Activated CD8-positive, alpha-beta T cell treated with anti-CD3 and anti-CD28 coated beads for 36 hours (primary cell): ENCODE results near the gene REG3G. TPM values are rescaled to one million over a fixed set of nuclear protein-coding genes. Genes with fewer than 3 reads are reported as not detected.

Experiments used
- ATAC-seq: fragments of 200-7000 bp; cut with Tn5 transposase; one replicate; pipeline ENCODE4 v1.10.0; 2021; ENCODE audit warnings: mild to moderate bottlenecking, moderate library complexity
- CTCF ChIA-PET: fragments of 350-600 bp; sonication (Branson Sonifier 250); formaldehyde crosslinking; loops from one replicate; lab custom pipeline; 2021; ENCODE audit warnings: antibody characterized with exemption; lab: Charles Lee
- POLR2A ChIA-PET: fragments of 350-600 bp; sonication (Branson Sonifier 250); formaldehyde crosslinking; loops from one replicate; lab custom pipeline; 2021; ENCODE audit warnings: antibody characterized with exemption; lab: Charles Lee
- DNase-seq: peaks from one replicate; pipeline ENCODE4 v3.0.0-alpha.2; 2020
- H3K27ac Mint-ChIP-seq: one replicate; pipeline ENCODE4 v1.8.0; 2021; ENCODE audit warnings: mild to moderate bottlenecking, mixed read lengths
- H3K27me3 Mint-ChIP-seq: one replicate; pipeline ENCODE4 v1.8.0; 2021; ENCODE audit warnings: mixed read lengths
- H3K36me3 Mint-ChIP-seq: one replicate; pipeline ENCODE4 v1.8.0; 2021; ENCODE audit warnings: low read depth, mixed read lengths
- H3K4me1 Mint-ChIP-seq: one replicate; pipeline ENCODE4 v1.8.0; 2021; ENCODE audit warnings: low read depth, mixed read lengths
- H3K4me3 Mint-ChIP-seq: one replicate; pipeline ENCODE4 v1.8.0; 2021; ENCODE audit warnings: mild to moderate bottlenecking, moderate library complexity, mixed read lengths
- H3K9me3 Mint-ChIP-seq: one replicate; pipeline ENCODE4 v1.8.0; 2021; ENCODE audit warnings: mixed read lengths
- CTCF ChIP-seq: fragments of 200-600 bp; IDR thresholded peaks from one replicate; pipeline ENCODE4 v1.8.0; 2022; ENCODE audit warnings: antibody characterized with exemption, mild to moderate bottlenecking
- intact Hi-C: fragments of 100-400 bp; cut with micrococcal nuclease; formaldehyde crosslinking; loops from one replicate; pipeline ENCODE4 v1.10.0; 2022
- total RNA-seq, 2 experiments: library from RNA; stranded (reverse); gene quantifications; one replicate each; pipeline ENCODE4 v1.2.3, GENCODE V29; 2021

The REG3G gene
- total RNA-seq, 2 experiments from 2014 or later = not detected

- POLR2A ChIA-PET = no interaction called here
- peaks cover under 1% of the 10 kb centered on the region for H3K27me3 Mint-ChIP-seq
- H3K4me1 Mint-ChIP-seq = no peaks in the 10 kb centered on the region
- H3K36me3 Mint-ChIP-seq = no peaks in the 10 kb centered on the region
- no peak for ATAC-seq
- no peak for TF ChIP-seq CTCF
- CTCF ChIA-PET = no interaction called here
- peaks cover 10% of the 10 kb centered on the region for H3K9me3 Mint-ChIP-seq
- intact Hi-C loops = no loop called here
- no peak for DNase-seq
- H3K27ac Mint-ChIP-seq = no peak overlapping the region
- no peak overlapping the region for H3K4me3 Mint-ChIP-seq
These were observed 25.4 kb upstream of the REG3G start for GRCh38 chr2:79000008-79000576.

GRCh38 chr2:79001285-79001684 is 24.2 kb upstream of the REG3G start:
- ATAC-seq (no peak), DNase-seq (no peak)
- H3K36me3 Mint-ChIP-seq = no peaks in the 10 kb centered on the region
- no peak overlapping the region for H3K4me3 Mint-ChIP-seq
- TF ChIP-seq CTCF = no peak
- CTCF ChIA-PET = no interaction called here
- no peaks in the 10 kb centered on the region for H3K27me3 Mint-ChIP-seq
- peaks cover 10% of the 10 kb centered on the region for H3K9me3 Mint-ChIP-seq
- no peak overlapping the region for H3K27ac Mint-ChIP-seq
- POLR2A ChIA-PET = no interaction called here
- H3K4me1 Mint-ChIP-seq = no peaks in the 10 kb centered on the region
- intact Hi-C loops = no loop called here

GRCh38 chr2:79004680-79005079 is 20.8 kb upstream of the REG3G start:
- H3K4me3 Mint-ChIP-seq = no peak overlapping the region
- intact Hi-C loops = no loop called here
- no peaks in the 10 kb centered on the region for H3K27me3 Mint-ChIP-seq
- no peak for TF ChIP-seq CTCF
- no peaks in the 10 kb centered on the region for H3K4me1 Mint-ChIP-seq
- ChIA-PET POLR2A (no interaction called here), CTCF (no interaction called here)
- DNase-seq (no peak), ATAC-seq (no peak)
- no peaks in the 10 kb centered on the region for H3K36me3 Mint-ChIP-seq
- peaks cover 12% of the 10 kb centered on the region for H3K9me3 Mint-ChIP-seq
- H3K27ac Mint-ChIP-seq = no peak overlapping the region

- CTCF ChIA-PET = no interaction called here
- Mint-ChIP-seq H3K9me3 (peaks cover 9% of the 10 kb centered on the region), H3K4me1 (no peaks in the 10 kb centered on the region), H3K36me3 (no peaks in the 10 kb centered on the region), H3K27ac (no peak overlapping the region), H3K4me3 (no peak overlapping the region), H3K27me3 (no peaks in the 10 kb centered on the region)
- DNase-seq (no peak), ATAC-seq (no peak)
- no peak for TF ChIP-seq CTCF
- intact Hi-C loops = no loop called here
- POLR2A ChIA-PET = no interaction called here
These were observed 20.3 kb upstream of the REG3G start for GRCh38 chr2:79005216-79005615.

- H3K4me1 Mint-ChIP-seq = no peaks in the 10 kb centered on the region
- H3K9me3 Mint-ChIP-seq = peaks cover 4% of the 10 kb centered on the region
- no peak overlapping the region for H3K27ac Mint-ChIP-seq
- no peaks in the 10 kb centered on the region for H3K27me3 Mint-ChIP-seq
- H3K36me3 Mint-ChIP-seq = no peaks in the 10 kb centered on the region
- CTCF ChIA-PET = no interaction called here
- DNase-seq (no peak), ATAC-seq (no peak)
- H3K4me3 Mint-ChIP-seq = no peak overlapping the region
- POLR2A ChIA-PET = no interaction called here
- intact Hi-C loops = no loop called here
- TF ChIP-seq CTCF = no peak
These were observed 16.1 kb upstream of the REG3G start for GRCh38 chr2:79009388-79009787.
